OCI-LY3 (cell line): ENCODE results near the gene GNB5.

Experiments
- CTCF ChIP-seq: fragments of 200-600, 300-600 bp; sonication (generic); IDR thresholded peaks from 2 replicates; pipeline ENCODE4 v1.5.1; 2014; ENCODE audit warnings: antibody characterized with exemption, low read length, low read depth
- EZH2phosphoT487 ChIP-seq: fragments of 200-600 bp; shearing (Covaris generic); IDR thresholded peaks from 2 replicates; pipeline ENCODE4 v1.6.1; 2018; ENCODE audit warnings: antibody characterized with exemption, mixed run types, low read depth

GRCh38 chr15:52196891-52197290, 5.7 kb upstream of the GNB5 start:
- TF ChIP-seq CTCF (no peak), EZH2phosphoT487 (no peak)
